HepG2 (cell line): ENCODE results near the gene RPL4. TPM values are rescaled to one million over a fixed set of nuclear protein-coding genes. Genes with fewer than 3 reads are reported as not detected.

Experiments
- ARNTL ChIP-seq: sonication (generic); formaldehyde crosslinking; IDR thresholded peaks from 2 replicates; pipeline ENCODE4 v1.4.0; 2020; ENCODE audit warnings: mild to moderate bottlenecking, missing genetic modification reagents
- FOSL2 ChIP-seq: sonication (generic); formaldehyde crosslinking; IDR thresholded peaks from 2 replicates; pipeline ENCODE4 v1.4.0; 2020; ENCODE audit warnings: missing genetic modification reagents
- HNRNPH1 ChIP-seq: fragments of 200-400 bp; formaldehyde crosslinking; optimal IDR thresholded peaks from 2 replicates; pipeline ENCODE3; 2017; ENCODE audit warnings: mild to moderate bottlenecking, low read depth, low read length
- HOXA7 ChIP-seq: sonication (generic); formaldehyde crosslinking; IDR thresholded peaks from 2 replicates; pipeline ENCODE4 v1.8.1; 2022; ENCODE audit warnings: mild to moderate bottlenecking, missing genetic modification reagents, moderate library complexity
- ISL2 ChIP-seq: sonication (generic); formaldehyde crosslinking; IDR thresholded peaks from 2 replicates; pipeline ENCODE4 v1.5.0; 2020; ENCODE audit warnings: missing genetic modification reagents
- JDP2 ChIP-seq: sonication (generic); formaldehyde crosslinking; IDR thresholded peaks from 2 replicates; pipeline ENCODE4 v1.8.1; 2022; ENCODE audit warnings: missing genetic modification reagents, borderline replicate concordance
- JUND ChIP-seq: sonication (generic); formaldehyde crosslinking; IDR thresholded peaks from 2 replicates; pipeline ENCODE4 v1.8.0; 2022; ENCODE audit warnings: mild to moderate bottlenecking, missing genetic modification reagents
- KDM5A ChIP-seq: fragments of 200-600 bp; sonication (generic); IDR thresholded peaks from 2 replicates; pipeline ENCODE4 v1.7.0; 2018; ENCODE audit warnings: antibody characterized with exemption, mild to moderate bottlenecking, low read length, borderline replicate concordance
- NFIB ChIP-seq: sonication (generic); formaldehyde crosslinking; IDR thresholded peaks from 2 replicates; pipeline ENCODE4 v1.9.0; 2021; ENCODE audit warnings: missing genetic modification reagents, mild to moderate bottlenecking, borderline replicate concordance
- NR2F2 ChIP-seq: IDR thresholded peaks from 2 replicates; pipeline ENCODE4 v1.6.1; 2012; ENCODE audit warnings: low read depth, inconsistent platforms, borderline replicate concordance
- PAX8 ChIP-seq: sonication (generic); formaldehyde crosslinking; IDR thresholded peaks from 2 replicates; pipeline ENCODE4 v1.8.0; 2022; ENCODE audit warnings: mild to moderate bottlenecking, missing genetic modification reagents, borderline replicate concordance
- PREB ChIP-seq: sonication (generic); formaldehyde crosslinking; IDR thresholded peaks from 2 replicates; pipeline ENCODE4 v1.4.0; 2020; ENCODE audit warnings: missing genetic modification reagents
- REPIN1 ChIP-seq: sonication (generic); formaldehyde crosslinking; IDR thresholded peaks from 2 replicates; pipeline ENCODE4 v1.8.0; 2022; ENCODE audit warnings: missing genetic modification reagents, low read depth, mild to moderate bottlenecking, borderline replicate concordance
- SAP130 ChIP-seq: IDR thresholded peaks from 2 replicates; pipeline ENCODE4 v1.6.1; 2016; ENCODE audit warnings: low read depth
- ZBTB20 ChIP-seq: sonication (generic); formaldehyde crosslinking; IDR thresholded peaks from 2 replicates; pipeline ENCODE4 v1.8.1; 2023; ENCODE audit warnings: missing genetic modification reagents, low read depth, mild to moderate bottlenecking, borderline replicate concordance
- ZMAT3 ChIP-seq: sonication (generic); formaldehyde crosslinking; conservative IDR thresholded peaks from 2 replicates; pipeline ENCODE4 v1.7.0; 2021; ENCODE audit warnings: missing genetic modification reagents
- ZNF232 ChIP-seq: sonication (generic); formaldehyde crosslinking; IDR thresholded peaks from 2 replicates; pipeline ENCODE4 v1.4.0; 2020; ENCODE audit warnings: missing genetic modification reagents, borderline replicate concordance
- ZNF3 ChIP-seq: IDR thresholded peaks from 2 replicates; pipeline ENCODE4 v1.7.0; 2017; ENCODE audit warnings: inconsistent platforms
- ZNF34 ChIP-seq: sonication (generic); formaldehyde crosslinking; IDR thresholded peaks from 2 replicates; pipeline ENCODE4 v1.4.0; 2020; ENCODE audit warnings: mild to moderate bottlenecking, missing genetic modification reagents, borderline replicate concordance
- ZNF382 ChIP-seq: sonication (generic); formaldehyde crosslinking; IDR thresholded peaks from 2 replicates; pipeline ENCODE4 v1.5.0; 2020; ENCODE audit warnings: missing genetic modification reagents, mild to moderate bottlenecking, borderline replicate concordance
- ZNF441 ChIP-seq: sonication (generic); formaldehyde crosslinking; IDR thresholded peaks from 2 replicates; pipeline ENCODE4 v1.7.0; 2021; ENCODE audit warnings: missing genetic modification reagents, borderline replicate concordance
- ZNF550 ChIP-seq: sonication (generic); formaldehyde crosslinking; IDR thresholded peaks from 2 replicates; pipeline ENCODE4 v1.4.0; 2020; ENCODE audit warnings: mild to moderate bottlenecking, missing genetic modification reagents, borderline replicate concordance
- ZNF564 ChIP-seq: sonication (generic); formaldehyde crosslinking; IDR thresholded peaks from 2 replicates; pipeline ENCODE4 v1.8.1; 2023; ENCODE audit warnings: mild to moderate bottlenecking, missing genetic modification reagents
- ZNF572 ChIP-seq: sonication (generic); formaldehyde crosslinking; IDR thresholded peaks from 2 replicates; pipeline ENCODE4 v1.5.1; 2020; ENCODE audit warnings: mild to moderate bottlenecking, missing genetic modification reagents
- ZNF777 ChIP-seq: sonication (generic); formaldehyde crosslinking; IDR thresholded peaks from 2 replicates; pipeline ENCODE4 v1.4.0; 2020; ENCODE audit warnings: missing genetic modification reagents
- ZXDC ChIP-seq: sonication (generic); formaldehyde crosslinking; IDR thresholded peaks from 2 replicates; pipeline ENCODE4 v1.5.0; 2020; ENCODE audit warnings: mild to moderate bottlenecking, missing genetic modification reagents
- polyA plus RNA-seq, 8 experiments: library from polyadenylated mRNA; depleted of rRNA in 3 of 8; stranded (reverse) in 7 of 8; unstranded in 1 of 8; fragments of >200 nt; fragmentation: Illumina TruSeq in 4 of 8; extraction: Trizol in 4 of 8; gene quantifications; 2 replicates each; pipeline versions ENCODE4 v1.2.1 to v1.2.3, GENCODE V29; 2011 to 2016; ENCODE audit warnings: low read depth in 4 of 8, missing spikeins in 1 of 8, mixed read lengths in 1 of 8; ENCODE audit not compliant: insufficient read depth in 1 of 8
- total RNA-seq, 5 experiments: library from RNA; depleted of rRNA; stranded (reverse); fragments of >200 nt; fragmentation: Illumina TruSeq; extraction: Trizol; gene quantifications; 2 replicates each; pipeline ENCODE4 v1.2.3, GENCODE V29; 2016; ENCODE audit warnings: low read depth in 1 of 5

The RPL4 gene
- total and polyA plus RNA-seq, 2 of the 13 experiments (the other 11 are each of a cell fraction or from before 2014, with no cell fraction given): 3,630 to 3,960 TPM

GRCh38 chr15:66497502-66498455, 6.9 kb downstream of the RPL4 start, which contains the start of gene SNAPC5 (continued):
- peak; percentile 69; the same call in 1 of the 2 replicates for TF ChIP-seq ZBTB20 (CRISPR knock-in tag)
- peak; percentile 73; the same call in 1 of the 2 replicates for TF ChIP-seq JUND
- TF ChIP-seq HOXA7 (CRISPR knock-in tag): no peak
- peak; percentile 99 for TF ChIP-seq SAP130
- peak; percentile 86 for TF ChIP-seq KDM5A
- TF ChIP-seq ZNF382: no peak
- TF ChIP-seq ZNF572 (CRISPR knock-in tag): no peak
- peak; percentile 73 for TF ChIP-seq FOSL2 (CRISPR knock-in tag)
- TF ChIP-seq ZNF3 (CRISPR knock-in tag): no peak
- TF ChIP-seq NFIB (CRISPR knock-in tag): no peak
- peak; percentile 97 for TF ChIP-seq REPIN1 (CRISPR knock-in tag)
- peak; percentile 71; the same call in 1 of the 2 replicates for TF ChIP-seq ZNF34 (CRISPR knock-in tag)
- peak; percentile 35; the same call in 1 of the 2 replicates for TF ChIP-seq NR2F2
- TF ChIP-seq ARNTL (CRISPR knock-in tag): 0 out of 2 replicates have a peak, but pooled peaks have one; percentile 31
- no peak; the same call in 1 of the 2 replicates for TF ChIP-seq ZNF550 (CRISPR knock-in tag)
- no peak for TF ChIP-seq PAX8 (CRISPR knock-in tag)
- no peak for TF ChIP-seq JDP2
- TF ChIP-seq HNRNPH1: peak; percentile 35
- peak; percentile 74; the same call in 1 of the 2 replicates for TF ChIP-seq ZNF564 (CRISPR knock-in tag)
- TF ChIP-seq ZXDC (CRISPR knock-in tag): peak; percentile 55; the same call in 1 of the 2 replicates
- TF ChIP-seq ZNF777: no peak
- TF ChIP-seq PREB (CRISPR knock-in tag): no peak
- peak; percentile 31; the same call in 1 of the 2 replicates for TF ChIP-seq ZNF441
- TF ChIP-seq ZMAT3: peak; percentile 75; the same call in 1 of the 2 replicates
- TF ChIP-seq ISL2 (CRISPR knock-in tag): peak; percentile 69
- TF ChIP-seq ZNF232 (CRISPR knock-in tag): no peak
